PFSK-1 (cell line): Measurements from ENCODE around the gene PALMD.

Experiments used
- FOXP2 ChIP-seq: optimal IDR thresholded peaks from 2 replicates; pipeline ENCODE3; 2011; ENCODE audit warnings: borderline replicate concordance, control low read depth, inconsistent platforms; ENCODE audit not compliant: insufficient read depth; ENCODE audit errors: extremely low read length, extremely low read depth
- POLR2AphosphoS5 ChIP-seq: IDR thresholded peaks from 2 replicates; pipeline ENCODE4 v1.6.1; 2012; ENCODE audit warnings: low read depth, mild to moderate bottlenecking, control low read depth, low read length, moderate library complexity
- REST ChIP-seq, 2 experiments: IDR thresholded peaks; 2 replicates each; pipeline versions ENCODE4 v1.6.1 to v1.8.0; 2011 to 2012; ENCODE audit warnings: low read depth in 2 of 2, low read length in 2 of 2, control low read depth in 1 of 2, inconsistent platforms in 1 of 2, mild to moderate bottlenecking in 1 of 2, moderate library complexity in 1 of 2; ENCODE audit not compliant: insufficient read depth in 1 of 2
- SIN3A ChIP-seq: IDR thresholded peaks from 2 replicates; pipeline ENCODE4 v1.6.1; 2012; ENCODE audit warnings: mild to moderate bottlenecking, low read length, moderate library complexity, borderline replicate concordance; ENCODE audit not compliant: insufficient read depth
- TAF1 ChIP-seq: IDR thresholded peaks from 2 replicates; pipeline ENCODE4 v1.6.1; 2012; ENCODE audit warnings: low read length, control low read depth, borderline replicate concordance; ENCODE audit not compliant: insufficient read depth

Gene PALMD

GRCh38 chr1:99675994-99676393 is 30.1 kb downstream of the PALMD start:
- TF ChIP-seq REST (IDR thresholded peaks at IDR 0.05; ENCODE audit: insufficient read depth in 1 of 2, low read depth in 2 of 2, low read length in 2 of 2) (no peak), FOXP2 (no peak), POLR2AphosphoS5 (no peak), SIN3A (no peak), TAF1 (no peak)

- TF ChIP-seq REST (IDR thresholded peaks at IDR 0.05; ENCODE audit: insufficient read depth in 1 of 2, low read depth in 2 of 2, low read length in 2 of 2) (no peak), SIN3A (no peak), FOXP2 (no peak), TAF1 (no peak), POLR2AphosphoS5 (no peak)
These were observed 31.0 kb downstream of the PALMD start for GRCh38 chr1:99676876-99677275.

GRCh38 chr1:99677416-99677815 is 31.5 kb downstream of the PALMD start:
- TF ChIP-seq FOXP2 = no peak
- TF ChIP-seq TAF1 = no peak
- TF ChIP-seq POLR2AphosphoS5 = no peak
- TF ChIP-seq REST (IDR thresholded peaks at IDR 0.05; ENCODE audit: insufficient read depth in 1 of 2, low read depth in 2 of 2, low read length in 2 of 2) = no peak
- no peak for TF ChIP-seq SIN3A

GRCh38 chr1:99680270-99680669 is 34.4 kb downstream of the PALMD start:
- TF ChIP-seq SIN3A = no peak
- no peak for TF ChIP-seq TAF1

GRCh38 chr1:99681583-99681982 is 35.7 kb downstream of the PALMD start:
- TF ChIP-seq SIN3A (no peak), TAF1 (no peak), POLR2AphosphoS5 (no peak), FOXP2 (no peak), REST (IDR thresholded peaks at IDR 0.05; ENCODE audit: insufficient read depth in 1 of 2, low read depth in 2 of 2, low read length in 2 of 2) (no peak)
